B cell (primary cell): ENCODE data around the gene ADPRH.

Experiments used
- EZH2 ChIP-seq: IDR thresholded peaks from 2 replicates; pipeline ENCODE4 v1.6.1; 2012; ENCODE audit warnings: borderline replicate concordance, low read depth, mild to moderate bottlenecking, moderate library complexity, low read length; ENCODE audit not compliant: insufficient read depth, poor library complexity, severe bottlenecking
- TF ChIP-seq, protein P1 (sequence below): fragments of 200-600 bp; IDR thresholded peaks from one replicate; pipeline ENCODE4 v1.8.0; 2022; ENCODE audit warnings: antibody characterized with exemption, mild to moderate bottlenecking

DNA sequence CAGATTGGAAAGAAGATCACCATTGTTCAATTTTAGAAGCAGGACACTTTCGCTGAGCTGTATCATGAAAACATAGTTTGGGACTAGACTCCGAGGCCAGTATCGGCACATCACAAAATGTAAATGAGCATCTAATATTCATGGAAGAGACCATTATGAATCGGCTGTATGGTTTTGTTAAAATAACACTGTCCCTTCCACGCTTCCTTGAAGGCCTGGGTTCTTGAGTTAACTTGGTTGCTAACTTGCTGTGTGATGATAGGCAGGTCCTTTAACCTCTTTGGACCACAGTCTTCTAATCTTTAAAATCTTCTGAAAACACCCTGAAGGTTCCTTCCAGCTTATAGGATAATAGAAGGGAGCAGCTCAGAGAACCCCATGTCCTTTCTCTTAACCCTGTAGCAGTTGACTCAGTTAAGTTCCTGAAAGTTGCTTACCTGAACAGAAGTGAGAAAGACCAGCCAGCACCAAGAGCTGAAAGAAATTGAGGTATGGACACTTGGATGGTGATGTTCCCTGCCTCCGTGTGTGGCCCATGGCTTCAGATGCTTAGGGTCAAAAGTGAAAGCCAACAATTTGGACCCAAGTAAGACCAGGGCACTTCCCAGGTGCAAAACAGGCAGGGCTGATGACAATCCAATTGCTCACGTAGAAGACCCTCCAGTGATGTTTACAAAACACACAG, 22.0 kb upstream of the ADPRH start:
- TF ChIP-seq, protein P1, sequence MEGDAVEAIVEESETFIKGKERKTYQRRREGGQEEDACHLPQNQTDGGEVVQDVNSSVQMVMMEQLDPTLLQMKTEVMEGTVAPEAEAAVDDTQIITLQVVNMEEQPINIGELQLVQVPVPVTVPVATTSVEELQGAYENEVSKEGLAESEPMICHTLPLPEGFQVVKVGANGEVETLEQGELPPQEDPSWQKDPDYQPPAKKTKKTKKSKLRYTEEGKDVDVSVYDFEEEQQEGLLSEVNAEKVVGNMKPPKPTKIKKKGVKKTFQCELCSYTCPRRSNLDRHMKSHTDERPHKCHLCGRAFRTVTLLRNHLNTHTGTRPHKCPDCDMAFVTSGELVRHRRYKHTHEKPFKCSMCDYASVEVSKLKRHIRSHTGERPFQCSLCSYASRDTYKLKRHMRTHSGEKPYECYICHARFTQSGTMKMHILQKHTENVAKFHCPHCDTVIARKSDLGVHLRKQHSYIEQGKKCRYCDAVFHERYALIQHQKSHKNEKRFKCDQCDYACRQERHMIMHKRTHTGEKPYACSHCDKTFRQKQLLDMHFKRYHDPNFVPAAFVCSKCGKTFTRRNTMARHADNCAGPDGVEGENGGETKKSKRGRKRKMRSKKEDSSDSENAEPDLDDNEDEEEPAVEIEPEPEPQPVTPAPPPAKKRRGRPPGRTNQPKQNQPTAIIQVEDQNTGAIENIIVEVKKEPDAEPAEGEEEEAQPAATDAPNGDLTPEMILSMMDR, result no peak
- no peak for TF ChIP-seq EZH2
